Thyroid gland (tissue), 4 donors: ENCODE measurements around the gene VASP.

ENCODE experiments used
- POLR2A ChIP-seq, 2 donors: fragments of 450-650 bp; IDR thresholded peaks; one replicate each; pipeline ENCODE4 v1.6.1; 2017; ENCODE audit warnings: antibody characterized with exemption in 2 of 2, mild to moderate bottlenecking in 2 of 2, moderate library complexity in 1 of 2
- TF ChIP-seq, protein P1 (sequence below), 6 experiments: fragments of 200-600 bp in 3 of 6; fragments of 450-650 bp in 3 of 6; sonication (generic) in 3 of 6; IDR thresholded peaks; one replicate each; pipeline ENCODE4 v1.5.1; 2016 to 2019; ENCODE audit warnings: antibody characterized with exemption in 6 of 6, mild to moderate bottlenecking in 2 of 6, inconsistent platforms in 1 of 6, moderate library complexity in 1 of 6

DNA sequence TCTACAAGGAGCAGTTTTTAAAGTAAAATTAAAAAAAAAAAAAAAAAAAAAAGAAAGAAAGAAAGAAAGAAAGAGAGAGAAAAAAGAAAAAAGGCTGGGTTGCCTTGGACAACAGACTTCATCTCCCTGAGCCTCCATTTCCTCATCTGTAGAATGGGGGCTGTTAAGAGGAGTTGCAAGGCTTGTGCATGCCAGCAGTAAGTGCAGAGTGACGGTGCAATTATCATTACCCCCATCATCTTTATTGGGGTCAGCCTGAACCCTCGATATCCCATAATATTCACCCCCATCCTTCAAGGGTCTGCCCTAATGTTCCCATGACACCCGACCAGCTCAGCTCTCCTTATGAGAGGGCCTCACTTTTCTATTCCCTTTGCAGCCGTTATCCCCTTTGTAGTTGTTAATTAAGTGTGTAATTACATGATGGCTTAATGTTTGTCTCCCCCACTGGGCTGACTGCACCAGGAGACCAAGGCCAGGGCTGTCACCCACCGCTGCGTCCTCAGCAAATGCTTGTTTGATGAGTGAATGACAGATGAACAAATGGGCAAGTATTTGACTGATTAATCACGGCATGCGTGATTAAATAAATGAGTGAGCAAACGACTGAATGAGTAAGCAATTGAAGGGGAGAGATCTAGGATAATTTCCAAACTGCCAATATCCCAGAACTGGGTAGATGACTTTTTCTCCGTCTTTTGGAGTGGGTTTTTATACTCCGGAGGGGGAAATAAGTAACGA lies 29.4 kb upstream of the VASP start:
- TF ChIP-seq, protein P1, sequence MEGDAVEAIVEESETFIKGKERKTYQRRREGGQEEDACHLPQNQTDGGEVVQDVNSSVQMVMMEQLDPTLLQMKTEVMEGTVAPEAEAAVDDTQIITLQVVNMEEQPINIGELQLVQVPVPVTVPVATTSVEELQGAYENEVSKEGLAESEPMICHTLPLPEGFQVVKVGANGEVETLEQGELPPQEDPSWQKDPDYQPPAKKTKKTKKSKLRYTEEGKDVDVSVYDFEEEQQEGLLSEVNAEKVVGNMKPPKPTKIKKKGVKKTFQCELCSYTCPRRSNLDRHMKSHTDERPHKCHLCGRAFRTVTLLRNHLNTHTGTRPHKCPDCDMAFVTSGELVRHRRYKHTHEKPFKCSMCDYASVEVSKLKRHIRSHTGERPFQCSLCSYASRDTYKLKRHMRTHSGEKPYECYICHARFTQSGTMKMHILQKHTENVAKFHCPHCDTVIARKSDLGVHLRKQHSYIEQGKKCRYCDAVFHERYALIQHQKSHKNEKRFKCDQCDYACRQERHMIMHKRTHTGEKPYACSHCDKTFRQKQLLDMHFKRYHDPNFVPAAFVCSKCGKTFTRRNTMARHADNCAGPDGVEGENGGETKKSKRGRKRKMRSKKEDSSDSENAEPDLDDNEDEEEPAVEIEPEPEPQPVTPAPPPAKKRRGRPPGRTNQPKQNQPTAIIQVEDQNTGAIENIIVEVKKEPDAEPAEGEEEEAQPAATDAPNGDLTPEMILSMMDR (IDR thresholded peaks at IDR 0.05) = no peak
- TF ChIP-seq POLR2A (IDR thresholded peaks at IDR 0.05) = no peak
